HCEC 1CT (cell line): ENCODE measurements around the gene GSDMA.
A peak's percentile ranks its signal among the peaks of the same experiment; 100 is the strongest.
"Not testable (repeated sequence)": the region's sequence is repeated elsewhere in the genome, so short reads cannot be mapped to it uniquely, and the experiment has no call there.

Experiments
- DNase-seq: peaks from one replicate; pipeline ENCODE4 v3.0.0-alpha.2; 2017

Gene GSDMA

DNA sequence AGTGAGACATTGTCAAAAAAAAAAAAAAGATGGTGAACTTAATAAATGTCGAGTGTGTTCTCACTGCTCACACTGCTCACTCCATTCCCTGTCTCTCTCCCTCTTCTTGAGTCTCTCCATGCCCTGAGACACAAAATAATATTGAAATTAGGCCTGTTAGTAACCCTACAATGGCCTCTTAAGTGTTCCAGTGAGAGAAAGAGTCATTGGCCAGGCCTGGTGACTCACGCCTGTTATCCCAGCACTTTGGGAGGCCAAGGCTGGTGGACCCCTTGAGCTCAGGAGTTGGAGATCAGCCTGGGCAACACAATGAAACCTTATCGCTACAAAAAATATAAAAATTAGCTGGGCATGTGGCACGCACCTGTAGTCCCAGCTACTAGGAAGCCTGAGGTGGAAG, 36.3 kb downstream of the GSDMA start:
- DNase-seq: no peak

DNA sequence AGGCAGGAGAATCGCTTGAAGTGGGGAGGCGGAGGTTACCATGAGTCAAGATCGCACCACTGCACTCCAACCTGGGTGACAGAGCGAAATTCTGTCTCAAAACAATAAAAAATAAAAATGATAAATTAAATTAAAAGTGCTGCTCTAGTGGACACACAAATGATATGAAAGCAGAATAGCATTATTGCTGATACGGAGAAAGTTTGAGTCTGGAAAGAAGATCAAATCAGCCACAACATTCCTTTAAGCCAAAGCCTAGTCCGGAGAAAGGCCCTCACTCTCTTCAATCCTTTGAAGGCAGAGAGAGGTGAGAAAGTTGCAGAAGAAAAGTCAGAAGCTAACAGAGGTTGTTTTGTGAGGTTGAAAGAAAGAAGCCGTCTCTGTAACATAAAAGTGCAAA, 37.4 kb downstream of the GSDMA start:
- no peak for DNase-seq

DNA sequence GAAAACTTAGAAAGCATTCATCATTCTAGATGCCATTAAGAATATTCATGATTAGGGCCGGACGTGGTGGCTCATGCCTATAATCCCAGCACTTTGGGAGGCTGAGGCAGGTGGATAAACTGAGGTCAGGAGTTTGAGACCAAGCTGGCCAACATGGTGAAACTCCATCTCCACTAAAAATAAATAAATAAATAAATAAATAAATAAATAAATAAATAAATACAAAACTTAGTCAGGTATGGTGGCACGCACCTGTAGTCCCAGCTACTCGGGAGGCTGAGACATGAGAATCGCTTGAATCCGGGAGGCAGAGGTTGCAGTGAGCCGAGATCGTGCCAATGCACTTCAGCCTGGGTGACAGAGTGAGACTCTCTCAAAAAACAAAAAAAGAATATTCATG, 38.5 kb downstream of the GSDMA start:
- not testable (repeated sequence) for DNase-seq

DNA sequence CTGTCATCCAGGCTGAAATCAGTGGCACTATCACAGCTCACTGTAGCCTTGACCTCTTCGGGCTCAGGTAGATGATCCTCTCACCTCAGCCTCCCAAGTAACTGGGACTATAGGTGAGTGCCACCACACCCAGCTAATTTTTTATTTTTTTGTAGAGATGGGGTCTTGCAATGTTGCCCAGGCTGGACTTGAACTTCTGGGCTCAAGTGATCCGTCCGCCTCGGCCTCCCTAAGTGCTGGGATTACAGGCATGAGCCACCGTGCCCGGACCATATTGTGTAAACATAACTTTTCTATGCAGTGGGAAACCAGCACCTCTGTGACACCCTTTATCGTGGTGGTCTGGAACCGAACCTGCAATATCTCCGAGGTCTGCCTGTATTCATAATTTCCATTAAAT, 41.3 kb downstream of the GSDMA start:
- DNase-seq: no peak

DNA sequence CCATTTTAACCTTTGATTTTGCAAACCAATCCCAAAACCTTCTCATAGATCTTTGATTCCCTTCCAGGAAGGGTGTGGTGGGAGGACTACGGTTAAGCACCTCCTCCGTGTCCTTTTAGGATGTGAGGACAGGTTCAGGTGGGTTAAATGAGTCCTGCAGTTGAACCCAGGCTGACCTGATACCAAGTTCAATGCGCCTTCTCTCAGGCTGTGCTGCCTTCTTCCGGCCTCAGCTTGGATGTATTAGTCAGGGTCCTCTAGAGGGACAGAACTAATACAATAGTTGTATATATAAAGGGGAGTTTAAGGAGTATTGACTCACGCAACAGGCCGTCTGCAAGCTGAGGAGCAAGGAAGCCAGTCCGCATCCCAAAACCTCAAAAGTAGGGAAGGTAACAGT, 41.9 kb downstream of the GSDMA start:
- DNase-seq: no peak

DNA sequence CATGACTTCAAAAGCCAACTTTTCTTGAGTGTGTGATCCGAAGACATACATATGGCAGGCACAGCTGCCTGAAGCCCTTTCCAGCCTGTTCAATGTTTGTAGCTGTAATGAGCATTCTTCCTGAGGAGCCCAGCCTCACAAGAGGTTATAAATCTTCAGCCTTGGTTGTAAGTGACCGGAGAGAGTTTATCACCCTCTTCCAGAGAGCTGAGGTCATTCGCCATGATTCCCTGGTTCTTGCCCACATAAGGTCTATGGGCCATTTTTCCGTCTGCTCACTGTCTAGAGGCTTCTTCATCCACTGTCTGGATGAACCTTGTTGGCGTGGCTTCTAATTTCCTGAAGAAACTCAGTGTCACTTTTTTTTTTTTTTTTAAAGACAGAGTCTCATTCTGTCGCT, 42.7 kb downstream of the GSDMA start:
- no peak for DNase-seq

DNA sequence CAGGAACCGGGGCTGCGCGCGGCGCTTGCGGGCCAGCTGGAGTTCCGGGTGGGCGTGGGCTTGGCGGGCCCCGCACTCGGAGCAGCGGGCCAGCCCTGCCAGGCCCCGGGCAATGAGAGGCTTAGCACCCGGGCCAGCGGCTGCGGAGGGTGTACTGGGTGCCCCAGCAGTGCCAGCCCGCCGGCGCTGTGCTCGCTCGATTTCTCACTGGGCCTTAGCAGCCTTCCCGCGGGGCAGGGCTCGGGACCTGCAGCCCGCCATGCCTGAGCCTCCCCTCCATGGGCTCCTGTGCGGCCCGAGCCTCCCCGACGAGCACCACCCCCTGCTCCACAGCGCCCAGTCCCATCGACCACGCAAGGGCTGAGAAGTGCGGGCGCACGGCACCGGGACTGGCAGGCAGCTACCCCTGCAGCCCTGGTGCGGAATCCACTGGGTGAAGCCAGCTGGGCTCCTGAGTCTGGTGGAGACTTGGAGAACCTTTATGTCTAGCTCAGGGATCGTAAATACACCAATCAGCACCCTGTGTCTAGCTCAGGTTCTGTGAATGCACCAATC, 48.2 kb downstream of the GSDMA start:
- DNase-seq: not testable (repeated sequence)

DNA sequence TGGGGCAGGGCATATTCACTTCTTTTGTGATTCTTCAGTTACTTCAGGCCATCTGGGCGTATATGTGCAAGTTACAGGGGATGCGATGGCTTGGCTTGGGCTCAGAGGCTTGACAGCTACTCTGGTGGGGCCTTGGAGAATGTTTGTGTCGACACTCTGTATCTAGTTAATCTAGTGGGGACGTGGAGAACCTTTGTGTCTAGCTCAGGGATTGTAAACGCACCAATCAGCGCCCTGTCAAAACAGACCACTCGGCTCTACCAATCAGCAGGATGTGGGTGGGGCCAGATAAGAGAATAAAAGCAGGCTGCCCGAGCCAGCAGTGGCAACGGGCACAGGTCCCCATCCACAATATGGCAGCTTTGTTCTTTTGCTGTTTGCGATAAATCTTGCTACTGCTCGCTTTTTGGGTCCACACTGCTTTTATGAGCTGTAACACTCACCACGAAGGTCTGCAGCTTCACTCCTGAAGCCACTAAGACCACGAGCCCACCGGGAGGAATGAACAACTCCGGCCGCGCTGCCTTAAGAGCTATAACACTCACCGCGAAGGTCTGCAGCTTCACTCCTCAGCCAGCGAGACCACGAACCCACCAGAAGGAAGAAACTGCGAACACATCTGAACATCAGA, 49.3 kb downstream of the GSDMA start:
- DNase-seq: not testable (repeated sequence)

DNA sequence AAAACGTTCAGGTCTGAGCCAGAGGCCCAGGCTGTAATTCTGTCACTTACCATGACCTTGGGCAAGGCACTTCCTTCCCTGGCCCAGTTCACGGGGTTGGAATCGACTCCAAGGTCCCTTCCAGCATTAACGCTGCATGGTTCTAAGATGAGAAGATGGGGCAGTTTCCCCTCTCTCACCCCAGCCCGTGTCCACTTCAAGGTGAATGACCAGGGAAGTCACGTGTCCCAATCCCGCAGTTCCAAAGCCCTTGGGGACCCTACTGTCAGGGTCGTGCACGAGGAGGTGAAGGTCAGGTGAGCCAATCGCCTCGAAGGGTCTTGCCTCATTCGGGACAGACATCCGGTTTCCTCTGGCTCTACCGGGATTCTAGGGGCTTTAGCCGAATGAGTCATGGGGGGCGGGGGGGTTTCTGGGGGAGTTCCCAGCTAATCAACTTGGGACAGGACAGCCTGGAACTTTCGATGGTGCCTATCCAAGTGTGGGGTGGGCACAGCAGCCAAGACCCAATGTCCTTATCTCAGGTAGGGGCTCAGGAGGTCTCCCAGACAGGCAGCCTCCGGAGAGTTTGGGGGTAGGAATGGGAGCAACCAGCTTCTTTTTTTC, 51.7 kb downstream of the GSDMA start:
- no peak for DNase-seq

DNA sequence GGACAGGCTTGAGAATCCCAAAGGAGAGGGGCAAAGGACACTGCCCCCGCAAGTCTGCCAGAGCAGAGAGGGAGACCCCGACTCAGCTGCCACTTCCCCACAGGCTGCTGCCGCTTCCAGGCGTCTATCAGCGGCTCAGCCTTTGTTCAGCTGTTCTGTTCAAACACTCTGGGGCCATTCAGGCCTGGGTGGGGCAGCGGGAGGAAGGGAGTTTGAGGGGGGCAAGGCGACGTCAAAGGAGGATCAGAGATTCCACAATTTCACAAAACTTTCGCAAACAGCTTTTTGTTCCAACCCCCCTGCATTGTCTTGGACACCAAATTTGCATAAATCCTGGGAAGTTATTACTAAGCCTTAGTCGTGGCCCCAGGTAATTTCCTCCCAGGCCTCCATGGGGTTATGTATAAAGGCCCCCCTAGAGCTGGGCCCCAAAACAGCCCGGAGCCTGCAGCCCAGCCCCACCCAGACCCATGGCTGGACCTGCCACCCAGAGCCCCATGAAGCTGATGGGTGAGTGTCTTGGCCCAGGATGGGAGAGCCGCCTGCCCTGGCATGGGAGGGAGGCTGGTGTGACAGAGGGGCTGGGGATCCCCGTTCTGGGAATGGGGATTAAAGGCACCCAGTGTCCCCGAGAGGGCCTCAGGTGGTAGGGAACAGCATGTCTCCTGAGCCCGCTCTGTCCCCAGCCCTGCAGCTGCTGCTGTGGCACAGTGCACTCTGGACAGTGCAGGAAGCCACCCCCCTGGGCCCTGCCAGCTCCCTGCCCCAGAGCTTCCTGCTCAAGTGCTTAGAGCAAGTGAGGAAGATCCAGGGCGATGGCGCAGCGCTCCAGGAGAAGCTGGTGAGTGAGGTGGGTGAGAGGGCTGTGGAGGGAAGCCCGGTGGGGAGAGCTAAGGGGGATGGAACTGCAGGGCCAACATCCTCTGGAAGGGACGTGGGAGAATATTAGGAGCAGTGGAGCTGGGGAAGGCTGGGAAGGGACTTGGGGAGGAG, 52.5 kb downstream of the GSDMA start, which contains the start of gene CSF3:
TSS of gene CSF3 (plus strand) at position 436 of the 993 bp plus-strand sequence. CDS start at position 471, 35 bp downstream.
- DNase-seq: no peak

DNA sequence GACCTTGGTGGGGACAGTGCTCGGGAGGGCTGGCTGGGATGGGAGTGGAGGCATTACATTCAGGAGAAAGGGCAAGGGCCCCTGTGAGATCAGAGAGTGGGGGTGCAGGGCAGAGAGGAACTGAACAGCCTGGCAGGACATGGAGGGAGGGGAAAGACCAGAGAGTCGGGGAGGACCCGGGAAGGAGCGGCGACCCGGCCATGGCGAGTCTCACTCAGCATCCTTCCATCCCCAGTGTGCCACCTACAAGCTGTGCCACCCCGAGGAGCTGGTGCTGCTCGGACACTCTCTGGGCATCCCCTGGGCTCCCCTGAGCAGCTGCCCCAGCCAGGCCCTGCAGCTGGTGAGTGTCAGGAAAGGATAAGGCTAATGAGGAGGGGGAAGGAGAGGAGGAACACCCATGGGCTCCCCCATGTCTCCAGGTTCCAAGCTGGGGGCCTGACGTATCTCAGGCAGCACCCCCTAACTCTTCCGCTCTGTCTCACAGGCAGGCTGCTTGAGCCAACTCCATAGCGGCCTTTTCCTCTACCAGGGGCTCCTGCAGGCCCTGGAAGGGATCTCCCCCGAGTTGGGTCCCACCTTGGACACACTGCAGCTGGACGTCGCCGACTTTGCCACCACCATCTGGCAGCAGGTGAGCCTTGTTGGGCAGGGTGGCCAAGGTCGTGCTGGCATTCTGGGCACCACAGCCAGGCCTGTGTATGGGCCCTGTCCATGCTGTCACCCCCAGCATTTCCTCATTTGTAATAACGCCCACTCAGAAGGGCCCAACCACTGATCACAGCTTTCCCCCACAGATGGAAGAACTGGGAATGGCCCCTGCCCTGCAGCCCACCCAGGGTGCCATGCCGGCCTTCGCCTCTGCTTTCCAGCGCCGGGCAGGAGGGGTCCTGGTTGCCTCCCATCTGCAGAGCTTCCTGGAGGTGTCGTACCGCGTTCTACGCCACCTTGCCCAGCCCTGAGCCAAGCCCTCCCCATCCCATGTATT, 53.5 kb downstream of the GSDMA start:
- DNase-seq: no peak

DNA sequence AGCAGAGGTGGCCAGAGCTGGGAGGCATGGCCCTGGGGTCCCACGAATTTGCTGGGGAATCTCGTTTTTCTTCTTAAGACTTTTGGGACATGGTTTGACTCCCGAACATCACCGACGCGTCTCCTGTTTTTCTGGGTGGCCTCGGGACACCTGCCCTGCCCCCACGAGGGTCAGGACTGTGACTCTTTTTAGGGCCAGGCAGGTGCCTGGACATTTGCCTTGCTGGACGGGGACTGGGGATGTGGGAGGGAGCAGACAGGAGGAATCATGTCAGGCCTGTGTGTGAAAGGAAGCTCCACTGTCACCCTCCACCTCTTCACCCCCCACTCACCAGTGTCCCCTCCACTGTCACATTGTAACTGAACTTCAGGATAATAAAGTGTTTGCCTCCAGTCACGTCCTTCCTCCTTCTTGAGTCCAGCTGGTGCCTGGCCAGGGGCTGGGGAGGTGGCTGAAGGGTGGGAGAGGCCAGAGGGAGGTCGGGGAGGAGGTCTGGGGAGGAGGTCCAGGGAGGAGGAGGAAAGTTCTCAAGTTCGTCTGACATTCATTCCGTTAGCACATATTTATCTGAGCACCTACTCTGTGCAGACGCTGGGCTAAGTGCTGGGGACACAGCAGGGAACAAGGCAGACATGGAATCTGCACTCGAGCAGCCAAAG, 54.7 kb downstream of the GSDMA start:
- no peak for DNase-seq

DNA sequence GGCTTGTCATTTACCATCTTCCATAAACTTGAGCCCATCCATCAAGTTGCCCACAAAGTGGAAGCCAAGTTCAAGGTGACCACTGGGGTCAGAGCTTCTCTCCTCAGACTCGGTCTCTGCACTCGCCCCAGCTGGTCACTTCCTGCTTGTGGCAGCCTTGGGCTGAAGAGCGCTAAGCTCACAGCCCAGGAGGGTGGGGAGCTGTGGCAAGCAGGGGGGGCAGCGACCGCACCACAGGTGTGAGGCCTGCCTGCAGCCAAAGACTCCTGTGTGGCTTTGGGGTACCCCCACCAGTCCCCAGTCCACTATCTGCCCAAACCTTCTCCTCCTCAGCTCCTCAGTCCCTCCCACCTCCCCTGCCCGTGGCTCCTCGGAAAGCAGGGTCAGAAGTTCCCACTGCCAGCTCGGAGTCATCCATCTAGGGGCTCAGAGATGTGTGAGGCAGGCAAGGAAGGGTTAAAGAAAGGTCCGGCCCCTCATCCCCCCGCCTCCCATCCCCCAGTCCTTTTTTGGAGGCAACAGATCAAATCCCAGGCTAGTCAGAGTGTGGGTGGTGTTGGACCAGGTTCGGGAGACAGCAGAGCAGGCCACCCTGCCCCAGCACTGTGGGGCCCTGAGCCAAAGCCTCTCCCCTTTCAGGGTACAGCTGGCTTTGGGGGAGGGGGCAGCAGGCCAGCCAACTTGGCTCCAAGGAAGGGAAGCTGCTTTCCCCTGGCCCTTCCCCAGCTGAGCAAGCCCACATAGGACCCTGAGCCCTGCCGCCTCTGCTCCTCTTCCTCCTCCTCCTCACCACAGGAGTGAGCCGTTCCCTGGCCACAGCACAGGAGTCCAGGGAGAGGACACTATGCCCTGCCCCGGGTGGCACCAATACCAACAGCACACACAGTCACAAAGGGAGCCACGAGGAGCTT, 55.7 kb downstream of the GSDMA start:
- peak; percentile 52 for DNase-seq

DNA sequence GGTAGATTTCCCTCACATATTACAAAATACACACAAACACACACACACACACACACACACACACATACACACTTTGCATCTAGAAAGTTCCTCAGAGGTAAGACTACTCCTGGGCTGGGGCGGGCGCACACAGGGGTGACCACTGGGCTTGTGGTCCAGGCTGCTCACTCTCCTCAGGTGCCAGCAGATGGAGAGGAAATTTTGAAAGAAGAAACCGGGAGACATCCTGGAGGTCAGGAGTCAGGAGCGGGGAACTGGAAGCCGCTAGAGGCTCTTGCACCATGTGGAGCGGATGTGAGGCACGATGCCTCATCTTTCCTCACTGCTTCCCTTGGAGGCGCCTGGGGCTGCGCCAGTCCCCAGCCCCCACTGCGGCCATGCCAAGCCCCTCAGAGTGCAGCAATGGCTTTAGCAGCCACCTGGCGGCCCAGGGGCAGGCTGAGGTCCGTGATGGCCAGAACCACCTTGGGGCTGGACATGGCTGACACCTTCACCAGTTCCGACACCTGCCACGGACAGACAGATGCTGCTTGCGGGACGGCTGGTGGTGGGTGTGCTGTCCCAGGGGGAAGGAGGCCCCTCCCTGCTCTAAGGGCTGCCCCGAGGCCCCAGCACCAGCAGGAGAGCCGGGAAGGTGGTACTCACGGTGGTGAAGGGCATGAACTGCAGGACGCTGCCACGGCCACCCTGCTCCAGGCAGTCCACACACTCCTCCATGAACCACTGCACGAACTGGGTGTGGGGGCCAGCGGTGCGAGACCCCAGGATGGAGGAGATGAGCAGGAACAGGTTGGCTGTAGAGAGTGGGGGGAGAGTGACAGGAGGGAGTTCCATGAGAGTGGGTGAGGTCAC, 56.6 kb downstream of the GSDMA start:
- peak; percentile 88 for DNase-seq

DNA sequence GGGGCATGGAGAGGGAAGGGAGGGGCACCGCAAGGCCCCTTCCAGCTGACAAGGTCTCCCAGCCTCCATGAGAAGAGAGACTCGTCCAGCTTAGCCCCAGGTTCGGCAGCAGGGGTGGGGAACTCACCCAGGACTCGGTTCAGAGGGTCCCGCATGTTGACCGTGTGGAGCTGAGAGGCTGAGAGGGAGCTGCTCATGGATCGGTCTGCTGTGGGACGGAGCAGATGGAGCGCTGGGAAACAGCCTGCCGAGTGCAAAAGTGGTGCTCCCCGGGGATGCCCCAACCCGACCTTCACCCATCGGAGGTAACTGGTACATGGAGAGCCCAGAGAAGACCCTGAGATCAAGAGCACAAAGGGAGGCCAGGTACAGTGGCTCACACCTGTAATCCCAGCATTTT, 57.3 kb downstream of the GSDMA start:
- no peak for DNase-seq

DNA sequence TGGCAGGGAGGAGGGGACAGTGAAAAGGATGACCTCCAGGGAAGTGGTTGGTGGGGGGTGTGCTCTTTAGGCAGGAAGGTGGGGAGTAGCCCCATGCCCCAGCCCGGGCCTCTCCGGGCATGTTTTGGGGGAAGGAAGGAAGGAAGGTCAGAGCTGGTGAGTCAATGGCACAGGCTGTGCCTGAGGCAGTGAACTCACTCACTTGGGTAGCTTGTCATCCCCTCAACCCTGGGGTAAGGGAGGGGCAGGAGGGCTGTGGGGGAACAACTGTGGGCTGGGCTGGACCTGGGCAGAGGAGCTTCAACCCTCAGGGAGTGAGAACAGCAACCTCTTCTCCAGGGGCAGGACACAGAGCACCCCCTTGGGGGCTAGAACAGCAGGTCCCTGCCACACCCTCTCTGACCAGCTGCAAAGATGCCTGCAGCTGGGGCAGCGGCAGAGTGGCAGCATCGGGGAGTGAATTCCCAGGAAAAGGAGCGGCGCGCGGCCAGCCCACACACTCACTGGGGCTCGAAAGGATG, 58.7 kb downstream of the GSDMA start:
- DNase-seq: peak; percentile 85

DNA sequence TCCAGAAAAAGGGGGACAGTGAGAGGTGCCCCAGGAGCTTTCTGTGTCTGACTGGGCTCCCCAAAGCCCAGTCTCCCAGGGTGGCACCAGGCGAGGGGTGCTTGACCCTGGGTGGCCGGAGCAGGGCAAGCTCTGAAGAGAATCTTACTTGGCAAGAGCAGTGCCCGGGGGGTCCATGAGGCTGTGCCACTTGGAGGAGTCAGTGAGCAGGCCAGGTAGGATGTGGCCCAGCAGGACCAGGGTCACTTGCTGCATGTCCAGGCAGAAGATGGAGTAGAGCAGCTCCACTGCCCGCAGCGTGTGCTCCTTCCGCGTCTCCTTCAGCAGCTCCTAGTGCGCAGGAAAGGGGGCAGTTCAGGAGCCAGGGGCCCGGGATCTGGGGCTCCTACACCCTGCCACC, 59.7 kb downstream of the GSDMA start:
- no peak for DNase-seq

DNA sequence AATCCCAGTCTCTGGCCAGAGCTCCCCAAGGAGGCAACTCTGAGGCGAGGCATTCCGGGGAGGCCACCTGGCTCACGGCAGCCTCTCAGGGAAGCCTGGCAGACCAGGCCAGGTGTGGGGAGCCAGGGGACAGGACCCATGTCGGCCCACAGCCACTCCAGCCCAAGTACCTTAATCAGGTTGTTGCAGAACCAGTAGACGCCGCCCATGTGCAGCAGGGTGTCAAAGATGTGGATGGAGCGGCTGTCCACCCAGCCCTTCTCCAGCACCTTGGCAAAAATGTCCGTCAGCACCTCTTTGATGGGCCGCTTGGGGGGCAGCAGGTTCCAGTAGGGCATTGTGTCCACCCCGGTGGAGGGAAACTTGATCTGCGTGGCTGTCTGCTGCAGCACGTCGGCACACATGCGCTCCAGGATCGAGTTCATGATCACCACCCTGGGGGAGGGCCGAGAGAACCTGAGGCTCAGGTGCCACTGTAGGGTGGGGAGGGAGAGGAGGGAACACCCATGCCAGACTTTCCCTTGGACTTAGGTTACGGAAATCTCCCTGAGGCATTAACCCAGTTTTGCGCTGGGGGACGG, 60.2 kb downstream of the GSDMA start:
- DNase-seq: no peak
